22Rv1 (cell line): Measurements from ENCODE around the gene PTPRG.

Experiments used
- H3K27ac ChIP-seq: fragments of 450-650 bp; 2 replicates; pipeline ENCODE4 v1.5.1; 2017
- CTCF ChIP-seq: fragments of 450-650 bp; IDR thresholded peaks from 2 replicates; pipeline ENCODE4 v1.5.1; 2017; ENCODE audit warnings: mild to moderate bottlenecking
- ZFX ChIP-seq: fragments of 450-650 bp; IDR thresholded peaks from 2 replicates; pipeline ENCODE4 v1.6.1; 2017; ENCODE audit warnings: antibody characterized with exemption, borderline replicate concordance

Gene PTPRG

GRCh38 chr3:61733876-61734275 lies 172.5 kb downstream of the PTPRG start:
- TF ChIP-seq ZFX, result no peak
- no peak for TF ChIP-seq CTCF
- H3K27ac ChIP-seq, result no peak overlapping the region

GRCh38 chr3:61734749-61735686 lies 173.6 kb downstream of the PTPRG start:
- H3K27ac ChIP-seq, result no peak overlapping the region
- TF ChIP-seq ZFX (no peak), CTCF (no peak)

- no peak for TF ChIP-seq CTCF
- no peak for TF ChIP-seq ZFX
- no peak overlapping the region for H3K27ac ChIP-seq
Observed at GRCh38 chr3:61736506-61736905, 175.1 kb downstream of the PTPRG start.

GRCh38 chr3:61739640-61740039 lies 178.3 kb downstream of the PTPRG start:
- no peak for TF ChIP-seq CTCF
- no peak for TF ChIP-seq ZFX
- H3K27ac ChIP-seq, result no peak overlapping the region

DNA sequence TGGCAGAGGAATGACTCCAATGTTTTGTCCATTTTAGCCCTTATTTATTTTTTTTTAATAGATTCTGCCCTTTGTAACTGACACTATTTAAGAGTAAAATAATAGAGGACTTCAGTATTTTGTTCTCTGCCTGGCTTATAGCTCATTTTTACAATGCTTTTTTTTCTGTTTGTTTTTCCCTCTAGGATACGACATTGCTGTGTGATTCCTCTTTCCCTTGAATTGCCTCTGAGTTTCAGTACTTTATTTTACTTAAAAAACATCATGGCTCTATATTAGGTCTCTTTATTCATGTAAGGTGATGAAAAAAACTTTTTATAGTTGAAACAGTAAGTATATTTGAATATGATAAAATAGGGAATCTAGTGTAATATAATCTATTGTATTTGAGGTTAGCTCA lies 179.1 kb downstream of the PTPRG start:
- no peak overlapping the region for H3K27ac ChIP-seq
- TF ChIP-seq ZFX, result no peak
- no peak for TF ChIP-seq CTCF

- H3K27ac ChIP-seq, result no peak overlapping the region
- TF ChIP-seq CTCF (no peak), ZFX (no peak)
Observed at GRCh38 chr3:61741551-61741950, 180.2 kb downstream of the PTPRG start.

DNA sequence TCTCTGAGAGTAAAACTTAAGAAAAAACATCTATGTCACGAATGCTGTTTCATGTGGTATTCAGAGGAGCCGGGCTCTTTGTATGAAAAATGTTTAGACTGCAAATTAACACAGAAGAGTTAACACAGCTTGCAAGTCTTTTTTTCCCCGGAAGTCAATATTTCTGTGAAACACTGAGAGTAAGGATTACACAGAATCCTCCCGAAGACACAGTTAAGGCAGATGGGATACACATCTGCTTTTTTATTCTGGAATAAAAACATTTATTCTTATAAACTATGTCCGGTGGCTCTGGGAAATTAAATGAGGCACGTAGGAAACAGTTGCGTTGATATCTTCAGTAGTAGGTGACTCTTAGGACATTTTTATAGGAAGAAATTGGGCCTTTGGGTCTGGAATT lies 180.6 kb downstream of the PTPRG start:
- no peak overlapping the region for H3K27ac ChIP-seq
- TF ChIP-seq ZFX (no peak), CTCF (no peak)
